GM19328 (cell line): ENCODE results near the gene MX2.
"Not testable (repeated sequence)": the region's sequence is repeated elsewhere in the genome, so short reads cannot be mapped to it uniquely, and the experiment has no call there.

Source experiments
- ATAC-seq: cut with Tn5 transposase; IDR thresholded peaks from one replicate; pipeline ENCODE4 v1.9.1; 2021; ENCODE audit warnings: mild to moderate bottlenecking, moderate library complexity; ENCODE audit not compliant: unreplicated experiment

The MX2 gene

DNA sequence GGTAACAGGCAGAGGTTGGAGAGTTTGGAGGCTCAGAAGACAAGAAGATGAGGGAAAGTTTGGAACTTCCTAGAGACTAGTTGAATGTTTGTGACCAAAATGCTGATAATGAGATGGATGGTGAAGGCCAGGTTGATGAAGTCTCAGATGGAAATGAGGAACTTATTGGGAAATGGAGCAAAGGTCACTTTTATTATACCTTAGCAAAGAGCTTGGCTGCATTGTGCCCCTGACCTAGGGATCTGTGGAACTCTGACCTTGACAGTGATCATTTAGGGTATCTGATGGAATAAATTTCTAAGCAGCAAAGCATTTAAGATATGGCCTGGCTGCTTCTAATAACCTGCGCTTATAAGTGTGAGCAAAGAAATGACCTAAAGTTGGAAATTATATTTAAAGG, 28.1 kb upstream of the MX2 start:
- no peak for ATAC-seq

DNA sequence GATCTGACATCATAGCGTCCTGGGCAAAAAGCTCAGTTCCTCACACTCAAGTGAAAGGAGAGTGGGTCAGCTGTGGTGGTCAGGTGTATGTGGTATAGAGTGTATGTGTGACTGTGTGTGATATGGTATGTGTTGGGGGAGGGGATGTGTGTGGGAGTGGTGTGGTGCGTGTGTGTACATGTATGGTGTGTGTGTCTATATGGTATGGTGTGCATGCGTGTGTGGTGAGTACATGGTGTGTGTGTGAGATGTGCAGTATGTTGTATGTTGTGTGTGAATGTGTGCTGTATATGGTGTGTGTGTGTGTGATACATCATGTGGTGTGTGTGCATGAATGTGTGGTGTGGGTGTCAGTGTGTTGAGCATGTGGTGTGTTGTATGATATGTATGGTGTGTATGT, 24.3 kb upstream of the MX2 start:
- ATAC-seq, result no peak

DNA sequence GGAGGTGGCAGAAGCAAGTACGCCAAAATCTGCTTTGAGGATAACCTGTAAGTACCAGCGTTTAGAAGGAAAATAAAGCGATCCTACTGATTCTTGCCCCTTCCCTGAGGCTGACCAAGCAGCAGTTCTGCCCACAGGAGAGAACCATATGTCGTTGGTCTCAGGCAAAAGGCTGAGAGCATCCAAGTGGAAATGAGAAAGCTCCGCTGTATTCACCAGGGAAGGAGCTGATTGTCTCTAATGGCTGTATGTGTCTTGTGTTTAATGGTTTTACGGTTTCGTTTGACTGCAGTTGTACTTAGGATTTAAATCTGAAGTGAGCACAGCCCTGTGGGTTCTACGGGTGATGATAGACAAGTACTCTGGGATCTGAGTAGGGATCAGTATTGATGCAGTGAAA, 23.4 kb upstream of the MX2 start:
- no peak for ATAC-seq

GRCh38 chr21:41342035-41342434, 19.8 kb upstream of the MX2 start:
- ATAC-seq, result no peak

- ATAC-seq, result no peak
These were observed 17.7 kb upstream of the MX2 start for GRCh38 chr21:41344146-41344545.

GRCh38 chr21:41345356-41345755, 16.5 kb upstream of the MX2 start:
- ATAC-seq, result no peak

DNA sequence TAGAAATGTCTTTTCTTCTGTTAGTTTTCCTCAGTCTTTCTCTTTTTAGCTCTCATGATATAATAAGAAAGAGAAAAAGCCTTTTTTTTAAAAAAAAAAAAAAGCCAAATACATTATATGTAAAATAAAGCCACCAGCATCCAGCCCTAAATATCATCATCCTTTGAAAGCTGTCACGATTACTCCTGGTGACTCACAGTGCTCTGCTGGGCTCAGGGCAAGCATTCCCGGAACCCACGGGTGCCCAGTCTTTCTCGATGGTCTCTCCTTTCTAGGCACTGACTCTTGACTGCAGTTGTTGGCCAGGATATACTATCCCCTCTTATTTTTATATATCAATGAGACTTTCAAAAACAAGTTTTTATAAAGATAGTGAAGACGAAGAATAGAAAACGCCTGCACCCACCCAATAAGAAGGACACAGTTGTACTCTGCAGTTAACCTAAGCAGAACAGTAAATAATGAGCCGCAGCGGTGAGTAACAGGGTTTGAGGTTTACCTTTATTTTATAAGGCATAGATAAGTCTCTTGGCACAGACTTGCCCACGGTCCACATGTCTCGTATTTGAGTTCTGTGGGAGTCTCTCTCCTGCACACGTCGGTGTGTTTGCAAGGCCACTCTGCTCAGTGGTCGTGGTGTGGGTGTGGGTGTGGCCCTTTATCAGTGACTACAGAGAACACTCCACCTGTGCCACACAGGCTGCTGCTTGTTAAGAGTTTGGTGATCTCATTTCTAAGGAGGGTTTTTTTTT, 15.7 kb upstream of the MX2 start:
- no peak for ATAC-seq

DNA sequence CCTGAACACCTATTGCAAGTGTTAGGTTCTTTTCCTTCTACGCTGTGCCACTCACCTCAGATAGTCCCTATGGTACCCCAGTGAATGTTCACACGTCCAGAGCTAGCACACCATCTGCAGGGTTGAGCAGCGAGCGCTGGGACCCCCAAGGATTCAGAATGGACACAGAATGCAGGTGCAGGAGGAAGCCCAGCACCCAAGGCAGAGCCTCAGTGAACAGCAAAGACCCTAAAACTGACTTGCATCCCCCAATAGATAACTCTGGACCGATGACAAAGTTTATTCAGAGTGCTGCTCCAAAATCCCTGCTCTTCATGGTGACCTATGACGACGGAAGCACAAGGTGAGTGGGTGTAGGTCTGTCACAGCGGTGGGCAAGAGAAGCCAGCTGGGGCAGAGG, 15.1 kb upstream of the MX2 start:
- no peak for ATAC-seq

DNA sequence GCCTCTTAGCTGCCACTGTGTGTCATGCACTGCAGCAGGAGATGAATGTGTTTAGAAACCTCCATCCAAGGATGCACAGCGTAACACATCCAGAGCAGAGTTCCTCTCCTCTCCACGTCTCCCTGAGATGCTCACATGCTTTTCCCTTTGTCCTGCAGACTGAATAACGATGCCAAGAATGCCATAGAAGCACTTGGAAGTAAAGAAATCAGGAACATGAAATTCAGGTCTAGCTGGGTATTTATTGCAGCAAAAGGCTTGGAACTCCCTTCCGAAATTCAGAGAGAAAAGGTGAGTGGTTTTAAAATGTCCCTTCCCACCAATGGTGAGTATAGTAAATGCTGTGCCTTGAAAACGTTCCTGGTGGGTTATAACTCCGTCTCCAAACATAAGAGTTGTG, 13.4 kb upstream of the MX2 start:
- no peak for ATAC-seq

GRCh38 chr21:41349126-41349525, 12.7 kb upstream of the MX2 start:
- no peak for ATAC-seq

GRCh38 chr21:41349619-41350390, 12.0 kb upstream of the MX2 start:
- no peak for ATAC-seq

GRCh38 chr21:41350436-41351155, 11.2 kb upstream of the MX2 start:
- ATAC-seq, result no peak

GRCh38 chr21:41357546-41357945, 4.3 kb upstream of the MX2 start:
- ATAC-seq, result no peak

DNA sequence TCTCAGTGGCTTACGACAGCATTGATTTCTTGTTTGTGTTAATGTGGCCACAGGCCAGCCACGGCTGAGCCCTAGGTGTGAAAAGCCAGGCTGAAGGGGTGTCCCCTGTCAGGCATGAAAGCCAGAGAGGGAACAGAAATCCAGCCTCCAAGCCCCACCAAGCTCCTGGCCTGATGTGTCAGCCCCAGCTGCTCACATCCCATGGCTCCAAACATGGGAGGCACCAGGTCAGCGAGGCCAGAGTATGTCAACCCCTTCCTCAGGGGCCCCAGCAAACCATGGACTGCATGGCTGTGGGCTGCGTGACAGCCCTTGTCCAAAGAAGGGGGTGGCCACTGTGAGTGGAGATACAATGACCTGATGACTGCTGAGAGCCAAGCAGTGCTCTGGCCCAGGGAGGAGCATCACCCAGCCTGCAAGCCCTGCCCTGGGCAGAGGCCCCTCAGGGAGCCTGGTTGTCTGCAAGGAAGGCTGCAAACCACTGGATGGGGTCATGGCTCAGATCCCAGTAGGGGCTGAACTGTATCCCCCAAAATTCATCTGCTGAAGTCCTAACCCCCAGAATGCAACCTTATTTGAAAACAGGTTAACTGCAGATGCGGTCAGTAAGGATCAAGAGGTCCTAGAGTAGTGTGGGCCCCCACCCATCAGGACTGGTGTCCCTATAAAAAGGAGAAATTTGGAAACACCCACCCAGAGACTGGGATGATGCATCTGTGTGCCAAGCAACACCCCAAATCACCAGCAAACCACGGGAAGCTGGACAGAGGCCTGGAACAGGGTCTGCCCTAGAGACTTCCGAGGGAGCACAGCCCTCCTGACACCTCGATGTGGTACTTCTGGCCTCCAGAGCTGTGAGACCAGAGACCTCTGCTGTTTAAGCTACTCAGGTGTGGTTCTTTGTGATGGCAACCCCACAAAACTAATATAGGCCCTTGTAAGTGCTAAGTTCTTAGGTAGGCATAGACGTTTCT, 3.3 kb upstream of the MX2 start:
- no peak for ATAC-seq

DNA sequence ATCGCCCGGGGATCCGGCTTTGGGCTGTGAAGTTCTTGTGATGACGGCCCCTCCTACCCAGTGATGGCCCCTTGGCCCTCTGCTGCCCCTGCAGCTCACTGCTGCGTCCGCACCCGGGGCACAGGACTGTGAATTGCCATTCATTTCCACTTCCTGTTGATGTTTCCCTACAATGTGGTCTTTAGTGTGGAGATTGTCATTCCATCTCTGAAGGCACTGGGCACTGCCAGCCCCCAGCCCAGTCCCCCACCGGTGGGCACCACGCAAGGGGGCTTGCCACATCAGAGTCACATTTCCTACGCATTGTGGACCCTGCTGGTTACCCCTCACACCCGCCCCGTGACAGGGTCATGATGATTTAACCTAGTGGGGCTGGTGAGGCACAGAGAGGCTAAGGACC, 2.5 kb upstream of the MX2 start:
- no peak for ATAC-seq

- not testable (repeated sequence) for ATAC-seq
These were observed 2.1 kb upstream of the MX2 start for GRCh38 chr21:41359754-41360071.

DNA sequence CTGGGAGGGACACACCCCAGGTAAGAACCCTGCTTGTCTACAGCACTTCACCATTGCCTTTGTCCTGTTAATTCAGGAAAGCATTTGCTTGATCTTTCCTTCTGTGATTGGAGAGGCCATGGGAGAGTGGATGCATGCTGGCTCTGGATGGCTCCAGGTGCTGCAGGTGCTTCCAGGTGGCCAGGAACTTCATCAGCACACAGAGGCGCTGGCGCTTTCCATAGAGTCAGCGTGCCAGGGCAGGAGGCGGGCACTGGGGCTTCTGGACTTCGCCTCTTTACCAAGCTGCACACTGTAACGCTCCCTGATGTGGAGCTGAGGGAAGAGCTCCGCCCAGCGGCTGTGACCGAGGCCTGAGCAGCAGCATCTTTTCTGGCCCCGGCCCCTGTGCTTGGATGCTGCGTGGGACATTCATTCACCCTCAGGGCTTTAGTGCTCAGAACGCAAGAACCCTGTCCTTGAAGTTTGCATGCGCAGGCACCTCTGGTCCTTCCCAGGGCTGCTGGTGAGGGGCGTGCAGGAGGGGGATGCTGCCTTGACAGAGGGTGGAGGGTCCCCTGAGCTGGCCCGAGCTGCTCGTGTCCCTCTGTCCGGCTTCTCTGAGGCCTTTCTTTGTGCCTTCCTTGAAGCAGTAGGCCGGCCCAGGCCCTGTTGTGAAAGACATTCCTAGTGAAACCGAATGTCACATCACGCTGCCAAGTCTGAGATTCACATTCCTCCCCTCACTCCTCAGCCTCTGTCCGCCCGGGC, 1.6 kb upstream of the MX2 start:
- ATAC-seq, result no peak

DNA sequence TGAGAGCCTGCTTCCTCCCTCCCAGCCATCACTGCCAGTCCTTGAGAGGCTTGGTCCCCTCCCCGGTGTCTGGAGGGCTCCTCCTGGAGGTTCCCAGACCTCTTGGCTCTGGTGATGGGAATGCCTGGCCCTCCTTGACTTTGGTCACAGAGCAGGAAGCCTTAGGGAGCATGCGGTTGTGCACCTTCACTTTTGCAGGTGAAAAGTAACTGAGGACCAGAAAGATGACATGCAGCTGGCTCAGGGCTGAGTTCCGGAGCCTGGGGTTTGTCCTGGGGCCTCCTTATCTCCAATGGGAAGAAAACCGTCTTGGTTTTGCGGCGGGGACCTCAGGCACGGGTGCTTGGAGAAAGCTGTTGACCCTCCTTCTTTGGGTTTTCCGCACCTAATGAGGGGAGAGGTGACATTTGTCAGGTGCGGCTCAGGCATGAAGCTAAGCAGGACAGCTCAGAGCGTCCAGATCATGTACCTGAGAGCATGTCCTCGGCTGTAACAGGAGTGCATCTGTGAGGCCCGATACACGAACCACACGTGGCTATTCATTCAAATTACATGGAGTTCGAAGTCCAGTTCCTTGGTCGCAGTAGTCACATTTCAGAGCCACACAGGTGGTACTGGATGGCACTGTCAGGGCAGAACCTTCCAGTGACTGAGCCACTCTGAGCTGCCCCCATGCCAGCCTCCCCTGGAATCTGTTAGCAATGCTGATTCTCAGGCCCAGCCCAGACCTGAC, 608 bp upstream of the MX2 start:
- no peak for ATAC-seq

- ATAC-seq, result no peak
These were observed 960 bp downstream of the MX2 start for GRCh38 chr21:41362605-41363369.
